ENCODE measurements around the gene ZNF770.
"Not testable (repeated sequence)": the region's sequence is repeated elsewhere in the genome, so short reads cannot be mapped to it uniquely, and the experiment has no call there.

The ZNF770 gene

DNA sequence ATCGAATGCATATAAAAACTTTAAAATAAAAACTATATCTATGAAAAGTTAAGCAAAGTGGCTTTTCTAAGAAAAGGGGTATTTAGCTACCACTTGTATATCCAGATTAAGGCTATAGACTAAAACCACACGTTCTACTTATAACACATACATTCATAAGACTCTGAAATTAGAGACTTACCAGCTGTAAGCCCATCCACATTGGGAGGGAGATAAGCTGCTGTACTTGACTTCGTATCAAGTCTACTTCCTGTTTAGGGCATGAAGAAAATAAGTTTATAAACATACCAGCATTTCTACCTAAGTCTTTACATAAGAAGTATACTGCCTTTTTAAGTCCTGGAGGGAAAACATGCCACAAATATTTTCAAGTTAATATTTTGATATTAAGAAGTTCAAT lies 46.3 kb downstream of the ZNF770 start:
- no peak overlapping the region for H3K4me3 ChIP-seq (replicated peaks; ENCODE audit: low read depth, low read length)
- TF ChIP-seq CTCF (IDR thresholded peaks at IDR 0.05; ENCODE audit: low read length, missing control alignments): no peak
- DNase-seq (ENCODE audit: low read depth): peak; percentile 4

DNA sequence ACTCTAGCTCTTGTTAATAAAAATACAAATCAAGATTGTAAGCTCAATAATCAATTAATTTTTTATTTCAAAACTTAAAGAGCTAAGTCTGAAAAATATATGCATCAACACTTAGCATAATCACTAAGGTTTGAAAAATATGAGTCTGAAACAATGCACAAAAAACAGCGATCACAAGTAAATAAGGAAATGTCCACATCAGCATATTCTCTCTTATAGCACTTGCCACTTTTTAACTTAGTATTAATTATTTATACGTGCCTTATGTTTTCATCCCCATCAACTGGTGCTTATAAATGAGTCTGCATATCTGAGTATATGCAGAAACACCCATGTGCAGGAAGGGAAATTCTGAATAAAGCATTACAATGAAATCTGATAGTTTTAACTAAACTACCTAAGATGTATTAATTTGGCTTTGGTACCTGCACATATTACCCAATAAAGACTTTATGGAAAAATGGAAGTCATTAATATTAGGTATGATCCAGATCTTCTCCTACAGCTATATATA lies 46.8 kb downstream of the ZNF770 start:
- DNase-seq (ENCODE audit: low read depth): no peak
- TF ChIP-seq CTCF (IDR thresholded peaks at IDR 0.05; ENCODE audit: low read length, missing control alignments): no peak
- H3K4me3 ChIP-seq (replicated peaks; ENCODE audit: low read depth, low read length): no peak overlapping the region

- no peak for DNase-seq (ENCODE audit: low read depth)
- TF ChIP-seq CTCF (IDR thresholded peaks at IDR 0.05; ENCODE audit: low read length, missing control alignments): no peak
- H3K4me3 ChIP-seq (replicated peaks; ENCODE audit: low read depth, low read length): no peak overlapping the region
These were observed 54.6 kb downstream of the ZNF770 start for GRCh38 chr15:34933432-34933975.

- not testable (repeated sequence) for DNase-seq (ENCODE audit: low read depth); H3K4me3 ChIP-seq (replicated peaks; ENCODE audit: low read depth, low read length)
These were observed 59.7 kb downstream of the ZNF770 start for GRCh38 chr15:34928349-34928748.
